G401.6 (cell line): ENCODE measurements around the gene CCDC90B.
"Not testable (repeated sequence)": the region's sequence is repeated elsewhere in the genome, so short reads cannot be mapped to it uniquely, and the experiment has no call there.

ENCODE experiments used
- FAIRE-seq: peaks from 2 replicates; lab custom pipeline; 2012; peaks lifted over from hg19 to GRCh38; lab: Jason Lieb, UNC

CCDC90B gene

DNA sequence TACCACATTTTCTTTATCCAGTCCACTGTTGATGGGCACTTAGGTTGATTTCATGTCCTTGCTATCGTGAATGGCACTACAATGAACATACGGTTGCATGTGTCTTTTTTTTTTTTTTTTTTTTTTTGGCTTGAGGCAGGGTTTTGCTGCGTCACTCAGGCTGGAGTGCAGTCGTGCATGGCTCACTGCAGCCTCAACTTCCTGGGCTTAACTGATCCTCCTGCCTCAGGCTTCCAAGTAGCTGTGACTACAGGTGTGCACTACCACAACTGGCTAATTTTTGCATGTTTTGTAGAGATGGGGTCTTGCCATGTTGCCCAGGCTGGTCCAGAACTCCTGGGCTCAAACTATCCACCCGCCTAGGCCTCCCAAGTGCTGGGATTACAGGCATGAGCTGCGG lies 1.5 kb upstream of the CCDC90B start:
- no peak for FAIRE-seq

- no peak for FAIRE-seq
Measured at GRCh38 chr11:83285151-83285770, 906 bp downstream of the CCDC90B start.

DNA sequence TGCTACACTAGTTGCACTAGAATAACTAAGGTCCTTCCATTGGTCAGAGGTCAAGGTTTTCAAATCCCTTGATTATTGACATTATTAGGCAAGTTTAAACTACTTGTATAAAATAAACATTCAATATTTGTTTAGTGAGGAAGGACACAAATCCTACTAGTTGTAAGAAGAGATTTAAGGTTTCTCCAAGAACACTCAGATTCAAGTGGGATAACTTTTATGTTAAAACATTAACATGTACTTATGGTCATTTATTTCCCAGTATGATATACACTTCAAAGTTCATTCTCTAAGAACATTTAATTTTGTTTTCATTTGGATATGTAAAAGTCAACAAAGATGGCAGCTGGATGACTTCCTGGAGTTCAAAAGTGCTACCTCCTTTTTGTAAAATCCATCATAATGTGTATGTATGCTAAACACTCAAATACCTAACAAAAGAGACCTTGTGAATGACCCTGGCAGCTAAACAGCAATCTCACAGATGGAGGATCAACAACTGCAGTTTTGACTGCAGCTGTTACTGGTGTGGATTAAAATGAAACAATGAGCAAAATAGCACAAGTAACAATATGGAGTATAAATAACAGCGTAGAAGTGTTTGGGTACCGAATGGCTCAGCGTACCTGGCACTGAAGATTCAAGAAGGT lies 1.5 kb downstream of the CCDC90B start:
- FAIRE-seq: no peak

DNA sequence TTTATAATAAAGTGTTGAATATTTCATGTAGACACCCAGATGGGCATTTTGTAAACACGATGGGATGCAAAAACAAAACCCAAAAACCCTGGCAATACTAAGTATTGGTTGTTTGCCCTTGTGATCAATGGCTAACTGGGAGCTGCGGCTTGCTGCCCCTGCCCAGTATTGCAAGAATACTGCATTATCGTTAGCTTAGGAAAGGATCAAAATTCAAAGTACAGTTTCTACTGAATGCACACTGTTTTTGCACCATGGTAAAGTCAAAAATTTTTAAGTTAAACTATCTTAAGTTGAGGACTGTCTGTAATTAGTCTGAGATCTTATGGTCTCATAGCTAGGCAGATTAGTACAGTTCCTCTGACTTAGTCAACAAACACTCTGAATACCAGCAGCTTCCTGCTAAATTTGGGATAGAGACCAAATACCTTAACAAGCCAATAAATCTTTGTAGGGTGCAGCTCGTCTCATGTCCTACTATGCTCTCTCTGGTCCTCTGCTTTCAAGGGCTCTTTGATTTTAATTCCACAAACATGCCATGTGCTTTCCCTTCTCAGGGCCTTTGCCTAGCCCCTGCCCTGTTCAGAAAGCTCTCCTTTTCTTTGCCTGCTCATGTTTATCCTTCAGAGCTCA lies 4.0 kb downstream of the CCDC90B start:
- FAIRE-seq: no peak

- no peak for FAIRE-seq
Measured at GRCh38 chr11:83280256-83280655, 5.9 kb downstream of the CCDC90B start.

- no peak for FAIRE-seq
Measured at GRCh38 chr11:83278351-83278750, 7.8 kb downstream of the CCDC90B start.

DNA sequence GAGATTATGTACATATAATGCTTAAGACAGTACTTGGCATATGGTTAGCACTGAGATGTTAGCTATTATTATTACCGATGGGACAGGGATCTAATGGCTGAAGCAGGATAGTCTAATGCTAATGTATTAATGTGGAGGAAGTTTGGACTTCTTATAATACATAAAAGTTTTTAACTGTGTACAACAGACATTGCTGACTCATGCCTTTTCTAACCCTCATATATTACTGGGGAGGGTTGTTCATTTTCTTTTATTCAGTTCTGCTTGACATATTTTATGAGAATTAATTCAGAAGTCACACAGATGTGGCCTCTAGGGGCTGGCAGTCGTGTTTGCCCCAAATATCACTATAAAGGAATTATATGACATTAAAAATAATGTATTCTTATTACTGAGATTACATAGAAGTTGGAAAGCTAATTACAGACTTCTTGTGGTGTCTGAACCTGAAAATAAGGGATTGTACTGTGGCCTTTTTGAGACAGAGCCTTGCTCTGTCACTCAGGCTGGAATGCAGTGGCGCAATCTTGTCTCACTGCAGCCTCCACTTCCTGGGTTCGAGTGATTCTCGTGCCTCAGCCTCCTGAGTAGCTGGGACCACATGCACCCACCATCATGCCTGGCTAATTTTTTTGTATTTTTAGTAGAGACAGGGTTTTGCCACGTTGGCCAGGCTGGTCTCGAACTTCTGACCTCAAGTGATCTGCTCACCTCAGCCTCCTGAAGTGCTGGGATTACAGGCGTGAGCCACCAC lies 10.1 kb downstream of the CCDC90B start:
- FAIRE-seq: no peak

- FAIRE-seq: no peak
Measured at GRCh38 chr11:83272627-83273026, 13.5 kb downstream of the CCDC90B start.

DNA sequence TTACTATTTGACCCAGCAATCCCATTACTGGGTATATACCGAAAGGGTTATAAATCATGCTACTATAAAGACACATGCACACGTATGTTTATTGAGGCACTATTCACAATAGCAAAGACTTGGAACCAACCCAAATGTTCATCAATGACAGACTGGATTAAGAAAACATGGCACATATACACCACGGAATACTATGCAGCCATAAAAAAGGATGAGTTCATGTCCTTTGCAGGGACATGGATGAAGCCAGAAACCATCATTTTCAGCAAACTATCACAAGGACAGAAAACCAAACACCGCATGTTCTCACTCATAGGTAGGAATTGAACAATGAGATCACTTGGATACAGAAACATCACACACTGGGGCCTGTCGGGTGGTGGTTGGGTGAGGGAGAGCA lies 14.4 kb downstream of the CCDC90B start:
- FAIRE-seq: not testable (repeated sequence)

- not testable (repeated sequence) for FAIRE-seq
Measured at GRCh38 chr11:83269080-83269479, 17.1 kb downstream of the CCDC90B start.

DNA sequence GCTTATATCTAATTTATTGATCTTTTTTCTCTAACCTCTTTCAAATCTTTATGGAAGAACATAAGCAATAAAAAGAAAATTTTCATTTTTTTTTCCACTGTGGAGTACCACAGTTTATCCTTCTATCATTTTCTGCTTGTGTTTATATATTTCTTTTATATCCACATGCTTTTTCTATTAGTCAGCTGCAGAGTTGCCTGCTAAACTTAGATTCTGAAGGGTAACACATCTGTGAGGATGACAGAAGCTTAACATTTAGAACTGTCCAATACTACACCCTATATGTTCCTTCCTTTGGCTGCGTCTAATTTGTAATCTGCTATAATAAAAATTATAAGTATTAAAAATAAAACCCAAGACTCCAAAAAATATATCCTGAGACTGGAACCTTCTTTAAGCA lies 20.8 kb downstream of the CCDC90B start:
- FAIRE-seq: no peak

- FAIRE-seq: no peak
Measured at GRCh38 chr11:83259559-83259958, 26.6 kb downstream of the CCDC90B start.

DNA sequence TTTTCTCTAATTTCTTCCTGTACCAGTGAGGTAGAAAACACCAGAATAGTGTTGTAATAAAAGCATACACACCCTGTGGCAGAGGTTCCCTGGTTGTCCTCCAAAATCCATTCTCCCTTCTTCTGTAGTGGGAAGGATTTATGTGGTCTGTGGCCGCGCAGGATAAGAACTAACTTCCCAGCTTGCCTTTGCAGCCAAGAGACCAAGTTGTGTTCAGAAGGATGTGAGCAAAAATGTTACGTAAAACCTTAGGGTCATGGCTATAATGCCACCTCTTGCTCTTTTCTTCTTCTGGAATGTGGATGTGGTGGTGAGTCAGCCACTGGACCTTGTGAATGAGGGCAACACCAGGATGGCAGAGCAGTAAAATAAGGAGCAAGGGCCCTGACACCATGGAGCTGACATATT lies 28.4 kb downstream of the CCDC90B start:
- FAIRE-seq: no peak

DNA sequence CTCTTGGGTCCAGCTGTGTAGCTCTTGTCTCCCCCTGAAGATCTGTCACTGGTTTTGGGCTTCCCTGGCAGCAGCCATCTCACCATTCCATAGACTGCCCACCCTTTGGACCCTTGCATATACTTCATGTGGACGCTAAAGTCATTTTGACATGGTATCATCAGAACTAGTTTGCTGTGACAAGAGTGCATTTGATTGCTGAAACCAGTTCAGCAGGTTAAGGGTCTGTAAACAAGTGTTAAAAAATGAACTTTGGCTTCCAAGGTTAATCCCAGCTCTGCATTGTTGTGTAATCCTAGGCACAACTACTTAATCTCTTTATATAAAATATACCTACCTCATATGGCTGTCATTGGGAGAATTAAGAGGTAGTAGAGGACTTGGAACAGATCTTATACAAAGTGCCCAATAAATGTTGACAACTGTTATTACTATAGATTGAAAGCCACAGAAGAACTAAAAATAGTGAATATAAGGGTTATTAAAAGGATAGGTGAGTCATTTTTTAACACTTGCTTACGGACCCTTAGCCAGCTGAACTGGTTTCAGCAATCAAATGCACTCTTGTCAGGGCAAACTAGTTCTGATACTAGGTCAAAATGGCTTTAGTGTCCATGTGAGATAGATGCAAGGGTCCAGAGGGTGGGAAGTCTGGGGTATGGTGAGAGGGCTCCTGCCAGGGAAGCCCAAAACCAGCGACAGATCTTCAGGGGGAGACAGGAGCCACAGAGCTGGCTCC lies 29.4 kb downstream of the CCDC90B start:
- no peak for FAIRE-seq

- FAIRE-seq: no peak
Measured at GRCh38 chr11:83255366-83255765, 30.8 kb downstream of the CCDC90B start.

- FAIRE-seq: no peak
Measured at GRCh38 chr11:83252941-83253340, 33.2 kb downstream of the CCDC90B start.

- FAIRE-seq: no peak
Measured at GRCh38 chr11:83252266-83252665, 33.9 kb downstream of the CCDC90B start.

DNA sequence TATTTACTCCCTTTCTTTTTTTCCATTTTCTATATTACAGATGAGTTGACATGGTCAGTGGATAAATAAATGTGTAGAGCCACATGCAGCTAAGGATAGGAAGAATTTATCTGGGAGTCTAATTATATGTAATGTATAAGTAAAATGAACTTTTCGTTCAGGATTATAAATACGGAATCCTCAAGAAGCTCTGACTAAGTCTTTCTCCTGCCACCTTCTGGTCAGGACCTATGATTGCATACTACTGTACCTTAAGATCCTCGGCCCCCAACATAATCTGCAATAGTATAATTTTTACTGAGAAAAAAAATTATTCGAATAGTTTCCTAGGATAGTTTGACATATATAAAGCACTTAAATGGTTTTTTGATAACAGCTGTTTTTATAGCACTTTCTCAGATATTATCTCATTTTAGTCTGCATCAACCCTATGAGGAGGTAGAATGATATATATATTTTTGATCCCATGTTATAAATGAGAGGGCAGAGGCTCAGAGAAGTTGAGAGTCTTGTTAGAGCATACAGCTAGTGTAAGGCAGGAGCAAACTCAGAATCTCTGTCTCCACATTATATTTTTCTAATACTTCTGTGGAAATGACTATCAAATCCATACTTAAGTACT lies 36.1 kb downstream of the CCDC90B start:
- FAIRE-seq: peak; percentile 94

GRCh38 chr11:83249445-83249844 lies 36.7 kb downstream of the CCDC90B start:
- FAIRE-seq: no peak

DNA sequence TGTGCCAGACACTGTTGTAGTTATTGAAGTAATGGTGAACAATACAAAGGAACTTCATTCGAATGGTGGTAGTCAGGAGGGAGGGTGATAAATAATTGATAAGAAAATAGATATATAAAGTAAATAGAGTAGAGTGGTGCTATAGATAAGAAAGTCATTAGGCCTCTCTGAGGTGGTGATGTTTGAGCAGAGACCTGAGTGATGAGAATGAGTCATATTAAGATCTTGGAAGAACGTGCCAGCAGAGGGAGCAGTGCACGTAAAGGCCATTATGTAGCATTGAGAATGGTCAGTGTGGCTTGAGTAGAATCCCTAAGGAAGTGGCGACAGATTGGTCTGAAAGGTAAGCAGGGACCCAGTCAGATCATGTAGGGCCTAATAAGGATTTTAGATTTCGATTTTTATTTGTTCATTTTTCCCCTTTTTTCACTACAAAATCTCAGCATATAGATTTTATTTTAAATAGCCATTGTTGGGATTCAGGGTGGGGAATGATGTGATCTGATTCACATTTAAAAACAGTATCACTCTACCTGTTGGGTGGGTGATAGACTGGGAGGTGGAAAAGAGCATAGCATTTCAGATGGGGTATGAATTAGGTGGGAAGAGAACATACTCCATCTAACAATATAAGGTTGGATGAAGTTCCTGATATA lies 44.7 kb downstream of the CCDC90B start:
- FAIRE-seq: peak; percentile 67

DNA sequence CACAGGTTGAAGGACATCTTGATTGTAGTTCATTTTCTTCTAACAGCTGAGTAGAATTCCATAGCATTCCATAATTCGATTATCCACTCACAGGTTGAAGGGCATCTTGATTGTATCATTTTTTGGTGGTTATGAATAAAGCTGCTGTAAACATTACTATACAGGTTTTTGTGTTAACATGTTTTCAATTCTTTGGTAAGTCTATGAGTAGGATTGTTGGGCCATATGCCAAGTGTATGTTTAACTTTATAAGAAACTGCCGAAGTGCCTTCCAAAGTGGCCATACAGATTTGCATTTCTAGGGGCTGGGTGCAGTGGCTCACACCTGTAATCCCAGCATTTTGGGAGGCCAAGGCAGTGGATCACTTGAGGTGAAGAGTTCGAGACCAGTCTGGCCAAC lies 48.1 kb downstream of the CCDC90B start:
- FAIRE-seq: no peak
